GM18951 (cell line): ENCODE data around the gene COL10A1.

ENCODE experiments used
- POLR2A ChIP-seq: IDR thresholded peaks from 4 replicates; pipeline ENCODE4 v1.6.1; 2011; ENCODE audit warnings: mild to moderate bottlenecking; ENCODE audit not compliant: insufficient read length, insufficient read depth; ENCODE audit errors: extremely low read depth
- in situ Hi-C: fragments of 300-500 bp; cut with MboI; formaldehyde crosslinking; loops from one replicate; pipeline ENCODE4 v1.12.0; 2022; ENCODE audit warnings: low sequenced_read_pairs, mixed read lengths, inconsistent platforms; ENCODE audit not compliant: unreplicated experiment

The COL10A1 gene

DNA sequence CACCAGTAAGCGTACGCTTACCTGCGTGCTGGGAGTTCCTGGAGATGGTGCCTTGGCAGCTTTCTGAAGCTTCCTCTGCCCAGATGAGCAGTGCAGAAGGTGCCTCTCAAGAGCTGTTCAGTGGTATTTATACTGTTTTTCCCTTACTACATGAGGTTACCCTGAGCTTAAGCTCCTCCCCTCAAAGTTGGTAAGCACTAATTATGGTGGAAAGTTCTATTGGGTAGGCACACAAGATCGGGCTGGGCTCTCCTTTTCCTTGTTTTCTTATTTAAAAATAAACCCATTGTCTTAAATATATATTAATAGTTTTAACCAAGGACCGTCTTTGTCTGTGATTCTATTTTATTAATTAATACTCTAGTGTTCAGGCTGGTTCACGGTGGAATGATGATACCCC lies at the start of gene COL10A1:
Gene COL10A1 (minus strand): TSS at position 101 of the 400 bp plus-strand sequence. CDS start 640 bp downstream, outside the sequence.
- TF ChIP-seq POLR2A: no peak
- in situ Hi-C loops: no loop called here

- in situ Hi-C loops: no loop called here
- TF ChIP-seq POLR2A: no peak
Observed at GRCh38 chr6:116175344-116175743, 49.4 kb upstream of the COL10A1 start.

DNA sequence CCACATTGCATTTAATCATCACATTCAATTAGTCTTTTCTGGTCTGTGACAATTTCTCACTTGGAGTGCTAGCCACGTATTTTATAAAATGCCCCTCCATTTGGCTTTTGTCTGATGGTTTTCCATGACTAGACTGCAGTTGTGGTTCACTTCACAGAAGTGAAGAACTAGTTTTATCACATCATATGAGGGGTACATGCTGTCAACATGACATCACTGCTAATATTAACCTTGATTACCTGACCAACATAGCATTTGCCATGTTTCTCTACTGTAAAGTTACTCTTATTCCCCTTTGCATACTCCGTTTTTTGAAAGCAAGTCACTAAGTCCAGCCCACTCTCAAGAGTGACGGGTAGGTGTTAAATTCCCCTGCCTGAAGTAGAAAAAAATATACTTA lies 48.0 kb upstream of the COL10A1 start:
- in situ Hi-C loops: no loop called here
- no peak for TF ChIP-seq POLR2A

- in situ Hi-C loops: no loop called here
- no peak for TF ChIP-seq POLR2A
Observed at GRCh38 chr6:116170358-116171057, 44.6 kb upstream of the COL10A1 start.

GRCh38 chr6:116169880-116170279 lies 43.9 kb upstream of the COL10A1 start:
- no peak for TF ChIP-seq POLR2A
- in situ Hi-C loops: no loop called here

GRCh38 chr6:116168148-116168547 lies 42.2 kb upstream of the COL10A1 start:
- in situ Hi-C loops: no loop called here
- TF ChIP-seq POLR2A: no peak

DNA sequence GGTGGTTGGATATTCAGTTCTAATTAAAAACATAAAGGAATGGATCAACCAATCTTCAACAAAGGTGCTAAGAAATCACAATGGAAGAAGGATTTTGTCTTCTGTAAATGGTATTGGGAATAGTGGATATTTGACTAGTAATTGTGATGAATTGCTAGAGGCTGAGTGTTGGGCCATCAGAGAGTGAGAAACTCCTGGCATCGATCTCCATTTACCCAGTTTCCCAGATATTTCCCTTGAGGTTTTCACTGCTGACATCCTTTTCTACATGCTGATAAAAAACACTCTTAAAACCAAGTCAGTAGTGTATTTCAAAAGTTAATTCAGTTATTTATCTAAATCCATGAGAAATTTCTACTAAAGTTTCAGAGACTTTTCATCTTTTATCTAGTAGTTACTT lies 40.4 kb upstream of the COL10A1 start:
- in situ Hi-C loops: no loop called here
- no peak for TF ChIP-seq POLR2A

DNA sequence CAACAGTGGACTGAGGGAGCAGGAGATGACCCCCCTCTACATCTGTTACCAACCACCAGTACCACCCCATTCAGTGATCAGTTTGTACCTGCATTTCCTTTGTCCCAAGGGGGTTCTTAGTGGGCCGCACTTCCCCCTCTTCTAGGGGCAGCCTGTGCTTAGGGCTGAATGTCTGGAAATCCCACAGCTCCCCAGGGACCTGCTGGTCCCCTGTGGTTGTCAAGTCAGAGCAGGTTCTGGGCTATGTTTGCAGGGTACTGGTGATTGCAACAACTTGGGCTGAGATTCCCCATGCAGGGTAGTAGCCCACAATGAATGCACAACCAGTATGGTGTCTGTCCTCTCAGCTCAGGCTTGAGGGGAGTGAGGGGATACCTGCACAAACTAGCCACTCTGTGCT lies 39.7 kb upstream of the COL10A1 start:
- in situ Hi-C loops: no loop called here
- TF ChIP-seq POLR2A: no peak

GRCh38 chr6:116159782-116160524 lies 34.0 kb upstream of the COL10A1 start:
- no peak for TF ChIP-seq POLR2A
- in situ Hi-C loops: no loop called here

DNA sequence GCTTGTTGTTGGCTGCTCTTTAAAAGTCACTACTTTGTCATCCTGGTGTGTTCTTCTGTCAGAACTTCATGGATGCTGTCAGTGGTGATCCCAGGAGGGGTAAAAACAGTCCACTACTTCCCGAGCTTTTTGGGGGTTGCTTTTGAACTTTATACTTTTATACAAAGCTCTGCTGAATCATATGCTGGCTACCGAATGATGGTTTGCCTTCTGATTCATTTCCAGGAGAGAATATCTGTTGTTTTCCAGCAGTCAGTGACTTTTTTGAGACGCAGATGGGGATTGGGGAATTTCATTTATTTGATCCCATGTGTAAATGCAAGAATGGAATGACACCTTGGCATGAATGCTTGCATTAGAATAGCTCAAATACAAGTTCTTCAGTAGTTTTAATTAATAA lies 32.7 kb upstream of the COL10A1 start:
- in situ Hi-C loops: no loop called here
- no peak for TF ChIP-seq POLR2A

DNA sequence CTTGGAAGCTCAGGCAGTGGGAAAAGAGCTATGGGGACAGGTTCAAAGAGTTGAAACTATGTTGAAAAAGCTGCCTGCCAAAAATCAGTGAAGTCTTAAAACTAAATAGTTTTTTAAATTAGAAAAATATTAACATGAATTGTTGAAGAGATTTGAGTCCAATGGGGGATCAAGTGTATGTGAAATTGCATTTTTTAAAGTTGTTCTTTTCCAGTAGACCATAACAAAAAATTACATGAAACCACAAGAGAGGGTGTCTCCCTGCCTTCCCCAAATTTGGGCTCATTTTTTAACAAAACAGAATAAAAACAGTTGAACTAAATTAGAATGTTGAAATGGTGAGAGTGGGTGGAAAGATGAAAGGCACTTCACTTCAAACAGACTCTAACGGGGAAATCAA lies 31.5 kb upstream of the COL10A1 start:
- in situ Hi-C loops: no loop called here
- no peak for TF ChIP-seq POLR2A

- TF ChIP-seq POLR2A: no peak
- in situ Hi-C loops: no loop called here
Observed at GRCh38 chr6:116156405-116157326, 30.7 kb upstream of the COL10A1 start.

DNA sequence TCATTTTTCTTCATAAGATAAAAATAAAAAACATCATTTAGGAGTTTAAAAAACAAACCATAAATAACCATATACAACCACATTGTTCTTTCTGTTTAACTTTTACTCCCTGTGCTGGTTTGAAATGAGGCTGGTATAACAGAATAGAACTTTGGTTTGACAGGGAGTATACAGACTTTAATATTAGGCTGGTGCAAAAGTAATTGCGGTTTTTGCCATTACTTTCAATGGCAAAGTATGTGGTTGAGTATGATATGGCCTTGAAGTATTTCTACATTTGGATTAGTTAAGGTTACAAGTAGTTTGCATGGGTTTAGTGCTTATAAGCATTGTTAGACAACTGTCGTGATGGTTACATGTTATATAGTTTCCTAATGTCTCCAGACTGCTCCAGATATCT lies 29.0 kb upstream of the COL10A1 start:
- in situ Hi-C loops: no loop called here
- no peak for TF ChIP-seq POLR2A

DNA sequence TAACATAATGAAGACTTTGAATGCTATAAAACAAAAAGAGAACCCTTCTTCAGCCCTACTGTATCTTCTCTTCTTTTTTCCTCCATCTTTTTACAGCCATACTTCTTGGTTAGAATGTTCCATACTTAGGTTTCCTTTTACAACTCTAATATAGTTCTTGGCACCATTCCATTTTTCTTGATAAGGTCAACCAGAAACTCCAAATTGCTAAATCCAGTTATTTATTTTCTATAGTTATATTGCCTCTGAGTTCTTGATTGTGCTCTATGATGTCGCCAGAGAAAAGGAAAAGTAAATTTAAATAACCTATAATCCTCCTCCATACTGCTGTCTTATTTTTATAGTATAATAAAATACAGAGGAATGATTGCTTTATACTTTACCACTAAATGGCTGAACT lies 26.7 kb upstream of the COL10A1 start:
- in situ Hi-C loops: no loop called here
- no peak for TF ChIP-seq POLR2A
